Measurements from ENCODE around the gene MRPL33.

The MRPL33 gene

GRCh38 chr2:27795868-27796277 is 24.4 kb downstream of the MRPL33 start:
- H3K36me3 ChIP-seq: no peaks in the 10 kb centered on the region
- peaks cover 4 to 61% (median 50%) of the 10 kb centered on the region in 4 donors for H3K4me1 ChIP-seq
- DNase-seq: no peak
- intact Hi-C loops (cut with DNase I; ENCODE audit: low total_unique reads): loop anchor here (10.0 kb wide), 1 partner anchor 71 kb away; no protein-coding TSS in a partner anchor
- TF ChIP-seq, protein P1, sequence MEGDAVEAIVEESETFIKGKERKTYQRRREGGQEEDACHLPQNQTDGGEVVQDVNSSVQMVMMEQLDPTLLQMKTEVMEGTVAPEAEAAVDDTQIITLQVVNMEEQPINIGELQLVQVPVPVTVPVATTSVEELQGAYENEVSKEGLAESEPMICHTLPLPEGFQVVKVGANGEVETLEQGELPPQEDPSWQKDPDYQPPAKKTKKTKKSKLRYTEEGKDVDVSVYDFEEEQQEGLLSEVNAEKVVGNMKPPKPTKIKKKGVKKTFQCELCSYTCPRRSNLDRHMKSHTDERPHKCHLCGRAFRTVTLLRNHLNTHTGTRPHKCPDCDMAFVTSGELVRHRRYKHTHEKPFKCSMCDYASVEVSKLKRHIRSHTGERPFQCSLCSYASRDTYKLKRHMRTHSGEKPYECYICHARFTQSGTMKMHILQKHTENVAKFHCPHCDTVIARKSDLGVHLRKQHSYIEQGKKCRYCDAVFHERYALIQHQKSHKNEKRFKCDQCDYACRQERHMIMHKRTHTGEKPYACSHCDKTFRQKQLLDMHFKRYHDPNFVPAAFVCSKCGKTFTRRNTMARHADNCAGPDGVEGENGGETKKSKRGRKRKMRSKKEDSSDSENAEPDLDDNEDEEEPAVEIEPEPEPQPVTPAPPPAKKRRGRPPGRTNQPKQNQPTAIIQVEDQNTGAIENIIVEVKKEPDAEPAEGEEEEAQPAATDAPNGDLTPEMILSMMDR (IDR thresholded peaks at IDR 0.05): no peak
- H3K27ac ChIP-seq: peak overlapping the region; percentile 84 to 85
- no peak overlapping the region for H3K4me3 ChIP-seq
- H3K9me3 ChIP-seq: no peaks in the 10 kb centered on the region
- H3K27me3 ChIP-seq: no peaks in the 10 kb centered on the region

GRCh38 chr2:27796791-27797765 is 25.6 kb downstream of the MRPL33 start:
- DNase-seq: peak in 1 of 2 donors; percentile 78
- H3K36me3 ChIP-seq: no peaks in the 10 kb centered on the region
- no peak overlapping the region for H3K4me3 ChIP-seq
- H3K9me3 ChIP-seq: no peaks in the 10 kb centered on the region
- peaks cover 4 to 68% (median 52%) of the 10 kb centered on the region in 4 donors for H3K4me1 ChIP-seq
- TF ChIP-seq, protein P1 (IDR thresholded peaks at IDR 0.05): no peak
- peak overlapping the region; percentile 84 to 85 for H3K27ac ChIP-seq
- no peaks in the 10 kb centered on the region for H3K27me3 ChIP-seq
- intact Hi-C loops (cut with DNase I; ENCODE audit: low total_unique reads): loop anchor here (10.0 kb wide), 1 partner anchor 72 kb away; no protein-coding TSS in a partner anchor

DNA sequence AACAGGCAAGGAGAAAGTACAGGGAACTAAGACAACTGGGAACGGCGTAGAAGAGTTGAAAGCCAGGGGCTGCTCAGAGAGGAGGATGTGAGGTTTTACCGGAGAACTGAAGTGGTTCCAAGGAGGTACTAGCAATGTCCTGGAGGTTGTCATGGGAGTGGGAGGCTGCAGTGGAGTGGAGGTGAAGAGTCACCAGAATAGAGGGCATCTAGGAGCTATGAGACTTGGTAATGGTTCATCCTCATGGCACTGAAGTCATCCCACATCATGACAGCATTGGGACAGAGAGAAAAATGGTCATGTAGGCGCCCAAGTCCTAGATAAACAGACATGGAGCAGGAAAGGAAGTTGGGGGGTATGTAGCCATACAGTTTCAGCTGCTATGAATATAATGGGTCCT is 26.3 kb downstream of the MRPL33 start:
- peak overlapping the region; percentile 84 to 85 for H3K27ac ChIP-seq

GRCh38 chr2:27798486-27798885 is 27.0 kb downstream of the MRPL33 start:
- H3K9me3 ChIP-seq: no peaks in the 10 kb centered on the region
- peak overlapping the region; percentile 84 to 85 for H3K27ac ChIP-seq
- TF ChIP-seq, protein P1 (IDR thresholded peaks at IDR 0.05): no peak
- no peaks in the 10 kb centered on the region for H3K27me3 ChIP-seq
- no peaks in the 10 kb centered on the region for H3K36me3 ChIP-seq
- intact Hi-C loops (cut with DNase I; ENCODE audit: low total_unique reads): loop anchor here (10.0 kb wide), 1 partner anchor 74 kb away; no protein-coding TSS in a partner anchor
- H3K4me3 ChIP-seq: no peak overlapping the region
- peaks cover 4 to 68% (median 52%) of the 10 kb centered on the region in 4 donors for H3K4me1 ChIP-seq
- DNase-seq: no peak

More for the DNA sequence above, 26.3 kb downstream of the MRPL33 start:
- no peaks in the 10 kb centered on the region for H3K9me3 ChIP-seq
- DNase-seq: no peak
- H3K36me3 ChIP-seq: no peaks in the 10 kb centered on the region
- no peaks in the 10 kb centered on the region for H3K27me3 ChIP-seq
- H3K4me1 ChIP-seq: peaks cover 4 to 68% (median 52%) of the 10 kb centered on the region in 4 donors
- TF ChIP-seq, protein P1 (IDR thresholded peaks at IDR 0.05): no peak
- no peak overlapping the region for H3K4me3 ChIP-seq
- intact Hi-C loops (cut with DNase I; ENCODE audit: low total_unique reads): loop anchor here (10.0 kb wide), 1 partner anchor 73 kb away; no protein-coding TSS in a partner anchor

GRCh38 chr2:27798948-27799645 is 27.6 kb downstream of the MRPL33 start:
- H3K4me1 ChIP-seq: peaks cover 4 to 68% (median 52%) of the 10 kb centered on the region in 4 donors
- peak; percentile 58 to 85 for DNase-seq
- intact Hi-C loops (cut with DNase I; ENCODE audit: low total_unique reads): loop anchor here (10.0 kb wide), 1 partner anchor 74 kb away; no protein-coding TSS in a partner anchor
- no peaks in the 10 kb centered on the region for H3K9me3 ChIP-seq
- no peaks in the 10 kb centered on the region for H3K36me3 ChIP-seq
- TF ChIP-seq, protein P1 (IDR thresholded peaks at IDR 0.05): no peak
- peak overlapping the region; percentile 84 to 85 for H3K27ac ChIP-seq
- no peaks in the 10 kb centered on the region for H3K27me3 ChIP-seq
- H3K4me3 ChIP-seq: no peak overlapping the region
